Astrocyte (in vitro differentiated cells and primary cell): Measurements from ENCODE around the gene SNRPN. TPM values are rescaled to one million over a fixed set of nuclear protein-coding genes. Genes with fewer than 3 reads are reported as not detected.
"Not testable (repeated sequence)": the region's sequence is repeated elsewhere in the genome, so short reads cannot be mapped to it uniquely, and the experiment has no call there.

Experiments
- DNase-seq: peaks from one replicate; pipeline ENCODE4 v3.0.0-alpha.2; 2010; ENCODE audit warnings: low read depth
- FAIRE-seq: peaks from 2 replicates; lab custom pipeline; 2011; peaks lifted over from hg19 to GRCh38; lab: Jason Lieb, UNC
- H2AFZ ChIP-seq: 2 replicates; pipeline ENCODE4 v1.6.0; 2012; ENCODE audit warnings: low read depth, low read length, inconsistent platforms
- H3K27ac ChIP-seq: 2 replicates; pipeline ENCODE4 v1.5.1; 2011; ENCODE audit warnings: low read depth, low read length, inconsistent platforms
- H3K27me3 ChIP-seq: 2 replicates; pipeline ENCODE4 v1.6.0; 2011; ENCODE audit warnings: low read length, inconsistent platforms; ENCODE audit not compliant: insufficient read depth
- H3K36me3 ChIP-seq: 2 replicates; pipeline ENCODE4 v1.5.1; 2011; ENCODE audit warnings: low read length, inconsistent platforms; ENCODE audit not compliant: insufficient read depth
- H3K4me1 ChIP-seq: 2 replicates; pipeline ENCODE4 v1.5.1; 2011; ENCODE audit warnings: low read length, inconsistent platforms; ENCODE audit not compliant: insufficient read depth
- H3K4me2 ChIP-seq: 2 replicates; pipeline ENCODE4 v1.6.0; 2012; ENCODE audit warnings: low read length, inconsistent platforms
- H3K4me3 ChIP-seq: 2 replicates; pipeline ENCODE4 v1.5.1; 2011; ENCODE audit warnings: low read depth, mild to moderate bottlenecking, low read length, inconsistent platforms; ENCODE audit not compliant: insufficient read depth
- H3K79me2 ChIP-seq: 2 replicates; pipeline ENCODE4 v1.6.0; 2012; ENCODE audit warnings: mild to moderate bottlenecking, low read length, inconsistent platforms; ENCODE audit not compliant: insufficient read depth
- H3K9ac ChIP-seq: 2 replicates; pipeline ENCODE4 v1.6.0; 2012; ENCODE audit warnings: mild to moderate bottlenecking, low read length, inconsistent platforms
- H3K9me3 ChIP-seq: 2 replicates; pipeline ENCODE4 v1.5.1; 2012; ENCODE audit warnings: low read depth, mild to moderate bottlenecking, low read length, inconsistent platforms; ENCODE audit not compliant: insufficient read depth
- H4K20me1 ChIP-seq: 2 replicates; pipeline ENCODE4 v1.6.0; 2012; ENCODE audit warnings: low read length, inconsistent platforms; ENCODE audit not compliant: insufficient read depth
- H3K27ac Mint-ChIP-seq: one replicate; pipeline ENCODE4 v1.8.0; 2021; ENCODE audit warnings: mild to moderate bottlenecking, mixed read lengths; ENCODE audit not compliant: unreplicated experiment
- H3K27me3 Mint-ChIP-seq: one replicate; pipeline ENCODE4 v1.8.0; 2021; ENCODE audit warnings: low read depth, mixed read lengths; ENCODE audit not compliant: unreplicated experiment
- H3K36me3 Mint-ChIP-seq: one replicate; pipeline ENCODE4 v1.8.0; 2021; ENCODE audit warnings: low read depth, mixed read lengths; ENCODE audit not compliant: unreplicated experiment
- H3K4me1 Mint-ChIP-seq: one replicate; pipeline ENCODE4 v1.8.0; 2021; ENCODE audit warnings: low read depth, mixed read lengths; ENCODE audit not compliant: unreplicated experiment
- H3K4me3 Mint-ChIP-seq: one replicate; pipeline ENCODE4 v1.8.0; 2021; ENCODE audit warnings: mild to moderate bottlenecking, moderate library complexity, mixed read lengths; ENCODE audit not compliant: unreplicated experiment
- H3K9me3 Mint-ChIP-seq: one replicate; pipeline ENCODE4 v1.8.0; 2021; ENCODE audit warnings: mild to moderate bottlenecking, mixed read lengths; ENCODE audit not compliant: unreplicated experiment
- EZH2 ChIP-seq: IDR thresholded peaks from 2 replicates; pipeline ENCODE4 v1.6.1; 2012; ENCODE audit warnings: mild to moderate bottlenecking, low read length, inconsistent platforms; ENCODE audit not compliant: insufficient read depth
- total RNA-seq: library from RNA; stranded (reverse); gene quantifications from 2 replicates; pipeline ENCODE4 v1.2.1, GENCODE V29; 2021
- TF ChIP-seq, protein P1 (sequence below): IDR thresholded peaks from 2 replicates; pipeline ENCODE4 v1.5.1; 2011; ENCODE audit warnings: low read depth, mild to moderate bottlenecking, inconsistent platforms, low read length, moderate library complexity; ENCODE audit not compliant: insufficient read depth

Gene SNRPN
- total RNA-seq, 1 donor from 2014 or later = 226 TPM

DNA sequence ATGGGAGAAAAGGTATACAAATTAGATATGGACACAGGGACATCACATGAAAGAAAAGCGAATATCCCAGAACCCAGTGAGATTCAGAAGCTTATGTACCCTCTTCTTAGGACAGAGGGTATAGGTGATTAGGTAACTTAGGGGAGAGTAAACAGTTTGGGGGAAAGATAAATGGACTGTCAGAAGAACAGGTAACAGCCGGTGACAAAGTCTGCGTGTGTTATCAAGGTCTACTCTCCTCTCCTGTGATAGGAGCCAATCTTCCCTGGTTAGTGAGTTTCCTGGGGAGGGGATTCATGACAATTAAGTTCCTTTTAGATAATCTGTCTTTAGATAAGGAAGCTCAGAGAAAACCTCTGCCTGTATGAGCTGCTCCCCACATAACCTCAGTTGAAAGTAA, 30.6 kb upstream of the SNRPN start:
- Mint-ChIP-seq H3K27me3 (no peaks in the 10 kb centered on the region), H3K27ac (no peak overlapping the region), H3K36me3 (no peaks in the 10 kb centered on the region), H3K4me3 (no peak overlapping the region), H3K9me3 (no peaks in the 10 kb centered on the region), H3K4me1 (no peaks in the 10 kb centered on the region)
- TF ChIP-seq EZH2 = no peak
- TF ChIP-seq, protein P1, sequence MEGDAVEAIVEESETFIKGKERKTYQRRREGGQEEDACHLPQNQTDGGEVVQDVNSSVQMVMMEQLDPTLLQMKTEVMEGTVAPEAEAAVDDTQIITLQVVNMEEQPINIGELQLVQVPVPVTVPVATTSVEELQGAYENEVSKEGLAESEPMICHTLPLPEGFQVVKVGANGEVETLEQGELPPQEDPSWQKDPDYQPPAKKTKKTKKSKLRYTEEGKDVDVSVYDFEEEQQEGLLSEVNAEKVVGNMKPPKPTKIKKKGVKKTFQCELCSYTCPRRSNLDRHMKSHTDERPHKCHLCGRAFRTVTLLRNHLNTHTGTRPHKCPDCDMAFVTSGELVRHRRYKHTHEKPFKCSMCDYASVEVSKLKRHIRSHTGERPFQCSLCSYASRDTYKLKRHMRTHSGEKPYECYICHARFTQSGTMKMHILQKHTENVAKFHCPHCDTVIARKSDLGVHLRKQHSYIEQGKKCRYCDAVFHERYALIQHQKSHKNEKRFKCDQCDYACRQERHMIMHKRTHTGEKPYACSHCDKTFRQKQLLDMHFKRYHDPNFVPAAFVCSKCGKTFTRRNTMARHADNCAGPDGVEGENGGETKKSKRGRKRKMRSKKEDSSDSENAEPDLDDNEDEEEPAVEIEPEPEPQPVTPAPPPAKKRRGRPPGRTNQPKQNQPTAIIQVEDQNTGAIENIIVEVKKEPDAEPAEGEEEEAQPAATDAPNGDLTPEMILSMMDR = no peak
- no peaks in the 10 kb centered on the region for H3K27me3 ChIP-seq
- H3K4me2 ChIP-seq = no peak overlapping the region
- H3K27ac ChIP-seq = no peak overlapping the region
- H3K9me3 ChIP-seq = peaks cover 3% of the 10 kb centered on the region
- H3K36me3 ChIP-seq = no peaks in the 10 kb centered on the region
- DNase-seq (no peak), FAIRE-seq (no peak)
- H3K4me1 ChIP-seq = no peaks in the 10 kb centered on the region
- H3K9ac ChIP-seq = no peak overlapping the region
- H3K79me2 ChIP-seq = no peaks in the 10 kb centered on the region
- no peak overlapping the region for H2AFZ ChIP-seq
- no peaks in the 10 kb centered on the region for H4K20me1 ChIP-seq
- no peak overlapping the region for H3K4me3 ChIP-seq

- Histone ChIP-seq H3K4me3 (no peak overlapping the region), H3K9ac (no peak overlapping the region), H3K4me1 (no peaks in the 10 kb centered on the region), H2AFZ (no peak overlapping the region), H3K27me3 (no peaks in the 10 kb centered on the region), H3K36me3 (no peaks in the 10 kb centered on the region), H4K20me1 (no peaks in the 10 kb centered on the region), H3K9me3 (peaks cover 3% of the 10 kb centered on the region), H3K79me2 (no peaks in the 10 kb centered on the region), H3K4me2 (no peak overlapping the region), H3K27ac (no peak overlapping the region)
- Mint-ChIP-seq H3K36me3 (no peaks in the 10 kb centered on the region), H3K27me3 (no peaks in the 10 kb centered on the region), H3K9me3 (no peaks in the 10 kb centered on the region), H3K27ac (no peak overlapping the region), H3K4me1 (no peaks in the 10 kb centered on the region), H3K4me3 (no peak overlapping the region)
- DNase-seq (peak; percentile 1), FAIRE-seq (no peak)
- no peak for TF ChIP-seq EZH2
- TF ChIP-seq, protein P1 = no peak
These were observed 30.2 kb upstream of the SNRPN start for GRCh38 chr15:24924621-24925020.

DNA sequence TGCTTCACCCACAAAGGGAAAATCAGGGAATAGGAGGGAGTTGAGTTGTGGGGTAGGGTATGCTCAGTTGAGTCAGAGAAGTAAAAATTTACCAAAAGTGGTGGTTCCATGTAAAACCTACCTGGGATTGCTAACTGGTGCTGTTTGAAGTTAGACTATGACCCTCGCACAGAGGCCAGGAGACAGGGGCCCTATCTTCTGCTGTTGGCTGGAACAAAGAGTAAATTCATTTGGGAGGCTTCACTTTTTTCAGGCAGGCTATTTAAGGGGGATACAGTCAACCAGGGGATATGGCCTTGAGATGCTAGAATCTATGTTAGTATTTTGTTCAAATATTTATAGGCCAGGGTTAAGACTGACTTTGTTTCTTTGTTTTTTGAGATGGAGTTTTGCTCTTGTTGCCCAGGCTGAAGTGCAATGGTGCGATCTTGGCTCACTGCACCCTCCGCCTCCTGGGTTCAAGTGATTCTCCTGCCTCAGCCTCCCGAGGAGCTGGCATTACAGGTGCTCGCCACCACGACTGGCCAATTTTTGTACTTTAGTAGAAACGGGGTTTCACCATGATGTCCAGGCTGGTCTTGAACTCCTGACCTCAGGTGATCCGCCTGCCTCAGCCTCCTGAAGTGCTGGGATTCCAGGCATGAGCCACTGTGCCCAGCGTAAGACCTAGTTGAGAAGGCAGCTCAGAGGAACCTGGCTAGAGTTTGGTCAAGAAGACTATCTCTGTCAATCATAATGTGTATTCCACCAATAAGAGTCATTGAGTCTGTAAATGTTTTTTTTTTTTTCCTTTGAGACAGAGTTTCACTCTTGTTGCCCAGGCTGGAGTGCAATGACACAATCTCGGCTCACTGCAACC, 22.7 kb upstream of the SNRPN start:
- H3K4me1 Mint-ChIP-seq, H3K4me1 ChIP-seq, H3K27ac ChIP-seq, H3K36me3 ChIP-seq, H3K9ac ChIP-seq, H3K79me2 ChIP-seq, H3K9me3 Mint-ChIP-seq, H2AFZ ChIP-seq, H3K27me3 ChIP-seq, DNase-seq, H3K4me3 Mint-ChIP-seq, H3K4me3 ChIP-seq, H4K20me1 ChIP-seq, H3K36me3 Mint-ChIP-seq, FAIRE-seq, H3K4me2 ChIP-seq, H3K9me3 ChIP-seq, H3K27ac Mint-ChIP-seq, H3K27me3 Mint-ChIP-seq: not testable (repeated sequence)
